Small intestine (tissue), 16 donors: ENCODE data around the gene CROT. TPM values are rescaled to one million over a fixed set of nuclear protein-coding genes. Genes with fewer than 3 reads are reported as not detected.

Experiments
- DNase-seq, 2 donors: peaks; one replicate each; pipeline versions ENCODE4 v3.0.0 to v3.0.0-alpha.2; 2013
- FAIRE-seq: peaks from 2 replicates; lab custom pipeline; 2012; peaks lifted over from hg19 to GRCh38; lab: Jason Lieb, UNC
- H3K27ac ChIP-seq, 3 donors: one replicate each; pipeline ENCODE4 v1.5.1; 2013; ENCODE audit warnings: low read length in 2 of 3, mild to moderate bottlenecking in 2 of 3, control low read depth in 1 of 3, inconsistent platforms in 1 of 3, low read depth in 1 of 3, moderate library complexity in 1 of 3
- H3K27me3 ChIP-seq, 3 donors: one replicate each; pipeline ENCODE4 v1.6.1; 2013; ENCODE audit warnings: low read length in 3 of 3, inconsistent platforms in 1 of 3; ENCODE audit not compliant: control insufficient read depth in 3 of 3, insufficient read depth in 3 of 3
- H3K36me3 ChIP-seq, 3 donors: one replicate each; pipeline ENCODE4 v1.6.1; 2013; ENCODE audit warnings: low read length in 3 of 3, inconsistent platforms in 1 of 3, low read depth in 1 of 3, mild to moderate bottlenecking in 1 of 3, moderate library complexity in 1 of 3; ENCODE audit not compliant: control insufficient read depth in 3 of 3, insufficient read depth in 2 of 3
- H3K4me1 ChIP-seq, 3 donors: one replicate each; pipeline ENCODE4 v1.6.1; 2013; ENCODE audit warnings: low read length in 2 of 3, inconsistent platforms in 1 of 3, low read depth in 1 of 3, mild to moderate bottlenecking in 1 of 3, moderate library complexity in 1 of 3; ENCODE audit not compliant: control insufficient read depth in 3 of 3, insufficient read depth in 2 of 3
- H3K4me3 ChIP-seq, 3 donors: one replicate each; pipeline ENCODE4 v1.5.1; 2013; ENCODE audit warnings: low read length in 3 of 3, control low read depth in 1 of 3, inconsistent platforms in 1 of 3, low read depth in 1 of 3, mild to moderate bottlenecking in 1 of 3, moderate library complexity in 1 of 3
- H3K9me3 ChIP-seq, 2 donors: one replicate each; pipeline ENCODE4 v1.6.1; 2013; ENCODE audit warnings: low read depth in 1 of 2, low read length in 1 of 2; ENCODE audit not compliant: control insufficient read depth in 2 of 2, insufficient read depth in 1 of 2
- WGBS, 3 donors: extraction: QIAGEN DNeasy Blood & Tissue Kit; methylation state at CpG; one replicate each; pipeline ENCODE4 v1.1.7; 2013; 5-methylcytosine and 5-hydroxymethylcytosine counted together
- long read RNA-seq, 10 donors: transcript quantifications; one replicate each; lab custom pipeline, GENCODE V29; 2026
- polyA plus RNA-seq, 4 donors: library from polyadenylated mRNA; stranded (reverse) in 3 of 4; unstranded in 1 of 4; fragments of 200-250 nt in 3 of 4; fragments of 120-200 nt in 1 of 4; gene quantifications; one replicate each; pipeline versions ENCODE4 v1.2.1 to v1.2.3, GENCODE V29; 2013
- donor health status: healthy with polysubstance abuse.
- donor health status: control.
- donor health status: control.
- donor health status: Bipolar disorder and iron deficiency.
- donor health status: healthy.

The CROT gene, protein sequence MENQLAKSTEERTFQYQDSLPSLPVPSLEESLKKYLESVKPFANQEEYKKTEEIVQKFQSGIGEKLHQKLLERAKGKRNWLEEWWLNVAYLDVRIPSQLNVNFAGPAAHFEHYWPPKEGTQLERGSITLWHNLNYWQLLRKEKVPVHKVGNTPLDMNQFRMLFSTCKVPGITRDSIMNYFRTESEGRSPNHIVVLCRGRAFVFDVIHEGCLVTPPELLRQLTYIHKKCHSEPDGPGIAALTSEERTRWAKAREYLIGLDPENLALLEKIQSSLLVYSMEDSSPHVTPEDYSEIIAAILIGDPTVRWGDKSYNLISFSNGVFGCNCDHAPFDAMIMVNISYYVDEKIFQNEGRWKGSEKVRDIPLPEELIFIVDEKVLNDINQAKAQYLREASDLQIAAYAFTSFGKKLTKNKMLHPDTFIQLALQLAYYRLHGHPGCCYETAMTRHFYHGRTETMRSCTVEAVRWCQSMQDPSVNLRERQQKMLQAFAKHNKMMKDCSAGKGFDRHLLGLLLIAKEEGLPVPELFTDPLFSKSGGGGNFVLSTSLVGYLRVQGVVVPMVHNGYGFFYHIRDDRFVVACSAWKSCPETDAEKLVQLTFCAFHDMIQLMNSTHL
- polyA plus RNA-seq: 10 to 100 TPM; 13.1 to 57.5 (median 38.7) TPM
- long read RNA-seq, donor 1, transcript CROT-202 (4 exons, 1,213 nt): major isoform, 12 of 24 reads
- long read RNA-seq, donor 1, transcript CROT-201 (18 exons, 3,175 nt): major isoform, 12 of 24 reads
- long read RNA-seq, donor 1, partial matches to known transcripts: 0 of 24 reads
- long read RNA-seq, donor 1, other reads (novel, unspliced or antisense): 0 of 24 reads
- long read RNA-seq, donor 2, partial matches to known transcripts: 0 of 4 reads
- long read RNA-seq, donor 2, other reads (novel, unspliced or antisense): 0 of 4 reads
- long read RNA-seq, donor 3, partial matches to known transcripts: 10 of 14 reads
- long read RNA-seq, donor 3, other reads (novel, unspliced or antisense): 0 of 14 reads
- long read RNA-seq, donor 4: 0 reads
- long read RNA-seq, donor 5, partial matches to known transcripts: 0 of 3 reads
- long read RNA-seq, donor 5, other reads (novel, unspliced or antisense): 0 of 3 reads
- long read RNA-seq, donor 6, transcript CROT-202 (4 exons, 1,213 nt): minor isoform, 7 of 51 reads
- long read RNA-seq, donor 6, transcript CROT-201 (18 exons, 3,175 nt): major isoform, 11 of 51 reads
- long read RNA-seq, donor 6, partial matches to known transcripts: 33 of 51 reads
- long read RNA-seq, donor 6, other reads (novel, unspliced or antisense): 0 of 51 reads
- long read RNA-seq, donor 7, transcript CROT-202 (4 exons, 1,213 nt): major isoform, 5 of 47 reads
- long read RNA-seq, donor 7, partial matches to known transcripts: 39 of 47 reads
- long read RNA-seq, donor 7, other reads (novel, unspliced or antisense): 0 of 47 reads
- long read RNA-seq, donor 8: 0 reads
- long read RNA-seq, donor 9, partial matches to known transcripts: 5 of 7 reads
- long read RNA-seq, donor 9, other reads (novel, unspliced or antisense): 0 of 7 reads
- long read RNA-seq, donor 10, partial matches to known transcripts: 0 of 6 reads
- long read RNA-seq, donor 10, other reads (novel, unspliced or antisense): 0 of 6 reads

DNA sequence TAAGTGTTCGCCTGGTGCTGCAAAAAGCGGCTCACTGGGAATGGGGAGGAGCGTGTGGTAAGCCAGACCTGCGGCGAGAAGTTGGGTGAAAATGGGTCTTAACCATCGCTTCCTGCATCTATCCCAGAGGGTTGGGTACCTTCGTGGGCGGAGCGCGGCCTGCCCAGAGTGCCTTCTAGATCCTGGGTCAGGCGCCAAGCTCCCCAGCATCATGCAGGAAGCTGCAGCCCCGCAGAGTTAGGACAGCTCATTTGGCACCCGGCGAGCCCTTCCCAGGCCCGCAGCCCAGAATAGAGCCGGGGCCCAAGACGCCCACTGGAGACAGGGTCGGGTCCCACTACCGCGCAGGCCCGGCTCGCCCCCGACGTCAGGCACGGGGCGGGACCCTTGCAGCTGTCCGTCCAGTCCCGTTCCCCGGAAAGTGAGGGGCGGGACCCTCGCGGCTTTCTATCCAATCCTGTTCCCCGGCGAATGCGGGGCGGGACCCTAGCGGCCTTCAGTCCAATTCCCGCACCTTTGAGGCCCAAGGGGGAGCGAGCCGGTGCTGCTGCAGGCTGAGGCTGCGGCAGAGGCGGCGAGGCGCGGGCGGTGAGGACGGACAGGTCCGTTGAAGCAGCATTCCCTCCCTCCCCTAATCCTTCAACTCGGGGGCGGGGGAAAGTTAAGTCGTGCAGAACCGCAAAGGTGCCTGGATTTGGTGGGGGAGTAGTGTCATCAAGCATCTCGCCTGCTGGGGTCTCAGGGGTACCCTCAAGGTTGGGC lies at the start of gene CROT:
TSS of gene CROT (plus strand) at position 499 of the 762 bp plus-strand sequence. CDS start 3,405 bp downstream, outside the sequence.
- Histone ChIP-seq H3K9me3 (no peaks in the 10 kb centered on the region), H3K27me3 (no peaks in the 10 kb centered on the region), H3K27ac (peak within 1 kb of the TSS; percentile 77 to 93 (median 83)), H3K4me3 (peak within 1 kb of the TSS; percentile 65 to 85 (median 73)), H3K36me3 (peaks cover 3 to 12% (median 4%) of the 10 kb centered on the region in 3 donors), H3K4me1 (peaks cover 0 to 8% (median 3%) of the 10 kb centered on the region in 3 donors)
- FAIRE-seq (no peak), DNase-seq (peak; percentile 98)
- 0 to 1% (median 0%) methylated on average over 52 to 53 of the region's 53 CpGs for WGBS, 3 donors

DNA sequence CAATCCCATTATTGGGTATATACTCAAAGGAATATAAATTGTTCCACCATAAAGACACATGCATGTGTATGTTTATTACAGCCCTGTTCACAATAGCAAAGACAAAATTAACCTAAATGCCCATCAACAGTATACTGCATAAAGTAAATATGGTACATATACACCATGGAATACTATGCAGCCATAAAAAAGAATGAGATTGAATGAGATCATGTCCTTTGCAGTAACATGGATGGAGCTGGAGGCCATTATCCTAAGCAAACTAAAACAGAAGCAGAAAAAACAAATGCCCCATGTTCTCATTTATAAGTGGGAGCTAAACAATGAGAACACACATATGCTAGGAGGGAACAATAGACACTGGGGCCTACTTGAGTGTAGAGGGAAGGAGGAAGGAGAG lies 44.7 kb upstream of the CROT start:
- peaks cover 0 to 6% of the 10 kb centered on the region in 2 donors for H3K9me3 ChIP-seq
- DNase-seq (no peak), FAIRE-seq (no peak)

DNA sequence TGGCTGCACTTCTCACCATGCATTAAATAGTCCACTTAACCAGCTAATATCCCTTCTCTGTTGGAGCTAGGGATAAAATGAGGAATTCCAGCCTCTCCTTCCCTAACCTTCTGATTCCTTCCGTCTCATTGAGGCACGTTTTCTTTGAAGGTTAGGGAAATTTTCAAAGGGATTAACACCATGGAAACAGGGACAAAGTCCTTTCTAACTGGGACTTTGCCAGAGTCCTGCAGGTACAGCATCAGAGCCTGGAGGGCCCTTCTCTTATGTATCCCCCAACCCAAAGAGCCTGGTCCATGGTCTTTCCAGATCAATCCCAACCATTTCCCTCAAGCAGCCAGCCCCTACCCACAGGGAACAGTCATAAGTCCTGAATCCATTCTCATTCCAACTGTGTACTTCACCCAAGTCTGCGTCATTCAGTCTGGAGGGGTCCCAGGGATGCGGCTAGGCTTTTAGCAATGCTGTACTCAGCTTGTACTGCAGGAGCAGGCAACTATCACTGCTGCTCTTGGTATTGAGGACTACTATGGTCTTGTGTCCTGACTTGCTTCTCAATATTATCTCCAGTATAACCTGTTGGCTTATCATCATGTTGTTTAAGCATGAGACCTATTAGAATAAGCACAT lies 34.6 kb upstream of the CROT start:
- DNase-seq (peak; percentile 10 to 50), FAIRE-seq (no peak)
- 53 to 69% (median 68%) methylated on average over 4 of the region's 4 CpGs for WGBS, 3 donors
- Histone ChIP-seq H3K27ac (no peak overlapping the region), H3K36me3 (no peaks in the 10 kb centered on the region), H3K4me1 (peaks cover 0 to 13% (median 2%) of the 10 kb centered on the region in 3 donors), H3K9me3 (no peaks in the 10 kb centered on the region), H3K27me3 (no peaks in the 10 kb centered on the region), H3K4me3 (no peak overlapping the region)

More for the DNA sequence above, 44.7 kb upstream of the CROT start:
- no peaks in the 10 kb centered on the region for H3K36me3 ChIP-seq
- no peak overlapping the region for H3K4me3 ChIP-seq
- H3K27me3 ChIP-seq: no peaks in the 10 kb centered on the region
- H3K27ac ChIP-seq: no peak overlapping the region
- H3K4me1 ChIP-seq: no peaks in the 10 kb centered on the region

DNA sequence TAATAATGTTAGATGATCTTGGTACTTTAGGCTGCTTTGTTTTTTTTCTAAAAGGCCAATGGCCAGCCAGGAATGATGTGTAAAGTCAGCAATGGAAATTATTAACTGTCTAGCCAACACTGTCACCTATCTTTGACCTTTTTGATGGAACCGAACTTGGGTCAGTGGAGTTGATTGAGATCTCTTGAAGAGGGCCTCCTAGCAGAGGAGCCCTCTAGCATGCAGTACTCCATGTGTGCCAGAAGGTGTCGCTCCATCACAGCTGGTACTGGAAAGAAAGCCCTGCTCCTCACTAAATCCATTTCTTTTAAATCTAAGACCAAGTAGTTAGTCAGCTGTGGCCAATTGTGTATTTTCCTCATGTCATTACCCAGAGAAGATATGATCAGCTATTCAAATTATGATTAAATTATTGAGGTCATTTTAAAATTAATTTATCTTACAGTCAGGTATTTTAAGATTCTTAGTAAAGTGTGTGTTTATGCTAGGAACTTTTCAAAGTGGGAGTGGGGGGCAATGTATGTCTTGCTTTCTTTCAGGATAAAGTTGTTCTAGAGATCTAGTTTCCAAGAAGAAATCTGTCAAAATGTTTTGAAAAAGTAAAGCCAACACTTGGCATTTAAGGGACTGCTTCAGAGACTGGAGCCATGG lies 33.1 kb upstream of the CROT start:
- no peak overlapping the region for H3K4me3 ChIP-seq
- H3K36me3 ChIP-seq: no peaks in the 10 kb centered on the region
- peak; percentile 64 to 68 for DNase-seq
- H3K9me3 ChIP-seq: no peaks in the 10 kb centered on the region
- FAIRE-seq: no peak
- WGBS, 3 donors: 10 to 29% (median 12%) methylated on average over 2 of the region's 2 CpGs
- peaks cover 0 to 13% (median 2%) of the 10 kb centered on the region in 3 donors for H3K4me1 ChIP-seq
- no peaks in the 10 kb centered on the region for H3K27me3 ChIP-seq
- H3K27ac ChIP-seq: no peak overlapping the region

DNA sequence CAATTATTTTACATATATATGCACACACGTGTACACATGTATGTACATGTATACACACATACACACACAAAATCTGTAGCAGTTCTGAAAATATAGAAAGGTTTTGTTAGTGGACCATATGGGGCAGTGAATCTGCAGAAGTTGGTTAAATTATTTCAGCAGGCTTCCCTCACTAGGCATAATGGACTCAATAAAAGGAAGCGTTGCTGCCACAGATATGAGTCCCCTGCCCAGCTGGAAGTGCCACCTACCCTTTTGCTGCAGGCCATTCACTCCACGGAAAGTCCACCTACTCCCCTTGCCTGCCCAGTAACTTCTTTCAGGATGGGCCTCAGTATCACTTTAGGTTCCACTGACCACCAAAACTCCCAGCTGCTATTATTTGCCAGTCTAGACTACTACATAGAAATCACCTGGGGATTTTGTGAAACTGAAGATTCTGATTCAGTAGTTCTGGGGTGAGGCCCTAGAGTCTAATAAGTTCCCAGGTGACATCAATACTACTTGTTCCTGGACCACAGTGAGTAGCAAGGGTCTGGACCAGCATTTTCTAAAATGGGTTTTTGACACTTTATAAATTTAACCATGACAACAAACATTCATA lies 29.3 kb upstream of the CROT start:
- DNase-seq (no peak), FAIRE-seq (no peak)
- H3K36me3 ChIP-seq: no peaks in the 10 kb centered on the region
- H3K4me1 ChIP-seq: peaks cover 0 to 7% (median 0%) of the 10 kb centered on the region in 3 donors
- no peak overlapping the region for H3K27ac ChIP-seq
- H3K9me3 ChIP-seq: no peaks in the 10 kb centered on the region
- 73 to 90% (median 76%) methylated on average over 3 of the region's 3 CpGs for WGBS, 3 donors
- H3K27me3 ChIP-seq: no peaks in the 10 kb centered on the region
- no peak overlapping the region for H3K4me3 ChIP-seq

DNA sequence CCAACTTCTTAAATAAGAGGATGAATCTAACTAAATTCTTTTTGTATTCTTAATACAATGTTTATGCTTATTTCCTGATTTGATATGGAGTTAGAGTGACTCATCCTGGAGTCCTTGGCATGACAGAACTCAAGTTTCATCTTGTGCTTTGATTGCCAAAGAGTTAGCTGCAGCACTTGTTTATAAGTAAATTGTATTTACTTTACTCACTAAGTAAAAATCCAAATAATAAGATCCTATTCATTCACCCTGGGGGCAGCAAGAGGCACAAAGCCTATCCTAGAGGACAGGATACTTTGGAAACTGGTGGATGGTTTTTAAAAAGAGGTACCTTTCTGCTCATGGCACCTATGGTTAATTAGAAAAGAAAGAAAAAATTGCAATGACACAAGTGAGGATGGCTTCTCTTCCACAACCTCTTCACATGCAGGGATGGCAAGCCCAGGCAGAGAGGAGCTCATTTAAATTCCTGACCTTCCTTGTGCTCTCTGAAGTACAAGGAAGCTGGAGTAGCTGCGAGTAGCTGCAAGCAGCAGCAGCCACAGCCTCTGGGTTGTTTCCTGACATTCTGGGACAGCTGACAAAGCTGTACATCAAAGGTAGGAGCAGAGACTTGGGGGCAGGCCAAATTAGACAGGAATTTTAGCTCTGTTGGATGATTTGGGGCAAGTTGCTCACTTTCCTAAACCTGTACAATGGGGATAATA lies 28.5 kb upstream of the CROT start:
- 34 to 46% (median 39%) methylated on average over 1 of the region's 1 CpG for WGBS, 3 donors
- H3K4me3 ChIP-seq: no peak overlapping the region
- H3K27me3 ChIP-seq: no peaks in the 10 kb centered on the region
- H3K36me3 ChIP-seq: no peaks in the 10 kb centered on the region
- H3K27ac ChIP-seq: no peak overlapping the region
- DNase-seq: peak in 1 of 2 donors; percentile 16
- peaks cover 0 to 2% (median 0%) of the 10 kb centered on the region in 3 donors for H3K4me1 ChIP-seq
- no peak for FAIRE-seq
- no peaks in the 10 kb centered on the region for H3K9me3 ChIP-seq
